ENCODE results near the gene TCF7L1.
"Not testable (repeated sequence)": the region's sequence is repeated elsewhere in the genome, so short reads cannot be mapped to it uniquely, and the experiment has no call there.

Gene TCF7L1

DNA sequence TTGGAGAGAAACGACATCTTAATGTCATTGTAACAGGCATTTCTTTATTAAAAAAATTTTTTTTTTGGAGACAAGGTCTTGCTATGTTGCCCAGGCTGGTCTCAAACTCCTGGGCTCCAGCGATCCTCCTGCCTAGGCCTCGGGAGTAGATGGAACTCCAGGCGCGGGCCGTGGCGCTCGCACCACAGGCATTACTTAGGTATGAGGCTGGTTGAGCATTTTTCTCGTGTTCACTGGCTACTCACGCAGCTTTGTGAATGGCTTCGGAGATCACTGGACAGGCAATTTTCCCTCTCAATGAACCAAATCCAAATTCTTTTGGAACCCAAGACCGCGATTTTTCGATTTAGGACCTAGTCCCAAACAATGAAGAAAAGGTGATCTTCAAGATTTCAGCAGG, 795 bp upstream of the TCF7L1 start:
- DNase-seq: no peak

- DNase-seq: peak; percentile 59
These were observed 611 bp downstream of the TCF7L1 start for GRCh38 chr2:85133751-85134254.

- DNase-seq: peak; percentile 80
These were observed 1.2 kb downstream of the TCF7L1 start for GRCh38 chr2:85134255-85134895.

DNA sequence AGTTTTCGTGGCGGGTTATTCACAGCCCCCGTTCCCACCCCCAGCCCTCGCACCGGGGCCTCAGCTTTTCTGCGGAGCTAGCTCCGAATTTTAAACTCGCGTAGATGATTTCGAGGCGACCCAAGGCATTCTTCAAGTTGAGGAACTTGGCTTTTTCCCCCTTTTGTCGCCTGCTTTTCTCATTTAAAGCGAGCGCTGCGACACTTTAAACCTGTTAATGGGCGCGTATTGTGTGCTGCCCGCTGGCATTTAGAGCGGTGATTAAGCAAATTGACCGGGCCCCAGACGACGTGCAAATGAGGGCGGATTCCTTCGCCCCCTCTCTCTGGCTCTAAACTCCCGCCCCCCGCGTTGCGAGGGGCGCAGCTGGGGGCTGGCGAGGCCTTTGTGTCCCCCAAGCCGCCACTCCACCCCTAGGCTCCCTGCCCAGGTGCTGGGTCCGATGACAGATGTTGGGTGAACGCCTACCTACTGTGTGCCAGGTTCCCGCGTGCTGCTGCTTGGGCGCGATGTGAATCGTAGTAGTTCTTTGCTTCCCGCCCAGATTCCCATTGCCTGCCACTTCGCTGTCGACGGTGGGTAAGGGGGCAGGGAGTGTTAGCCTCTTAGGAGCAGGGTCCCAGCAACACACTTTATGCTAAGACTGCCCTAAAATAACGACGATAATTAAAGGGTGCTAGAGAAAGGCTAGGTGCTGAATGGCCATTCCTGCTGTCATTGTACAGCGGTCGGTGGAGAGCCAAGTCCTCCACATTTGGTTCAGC, 1.9 kb downstream of the TCF7L1 start:
- peak; percentile 51 for DNase-seq

DNA sequence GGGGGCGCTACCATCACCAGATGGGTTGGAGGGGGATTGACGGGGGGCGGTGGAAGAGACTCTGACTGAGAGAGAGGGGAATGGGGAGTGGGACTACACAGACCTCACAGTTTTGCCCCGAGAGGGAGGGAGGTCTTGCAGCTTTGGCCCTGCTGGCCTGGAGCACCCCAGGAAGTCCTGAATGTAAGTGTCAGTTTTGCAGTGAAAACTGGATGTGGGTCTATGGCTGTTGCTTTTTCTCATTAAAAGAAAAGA, 2.4 kb downstream of the TCF7L1 start:
- DNase-seq: no peak

GRCh38 chr2:85137156-85137555, 4.0 kb downstream of the TCF7L1 start:
- no peak for DNase-seq

GRCh38 chr2:85143463-85144082, 10.4 kb downstream of the TCF7L1 start:
- DNase-seq: no peak

- no peak for DNase-seq
These were observed 12.1 kb downstream of the TCF7L1 start for GRCh38 chr2:85145116-85145820.

GRCh38 chr2:85148190-85148589, 15.0 kb downstream of the TCF7L1 start:
- no peak for DNase-seq

- DNase-seq: no peak
These were observed 17.8 kb downstream of the TCF7L1 start for GRCh38 chr2:85151026-85151425.

DNA sequence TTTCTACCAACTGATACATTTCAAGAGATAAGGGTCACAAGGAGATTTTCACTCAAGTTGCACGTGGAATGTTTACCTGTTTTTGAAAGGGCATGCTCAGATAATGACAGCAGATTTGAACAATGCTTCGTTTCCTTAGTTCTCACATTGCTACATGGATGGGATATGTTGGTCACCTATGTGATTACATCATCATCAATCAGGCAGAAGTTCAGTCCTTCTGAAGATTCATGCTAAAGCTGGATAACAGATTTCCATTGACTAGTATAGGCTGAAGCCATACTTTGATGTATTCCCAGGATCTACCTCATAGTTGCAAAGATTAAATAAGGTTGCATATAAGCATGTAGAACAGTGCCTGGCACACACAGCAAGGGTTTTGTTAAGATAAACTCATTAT, 19.7 kb downstream of the TCF7L1 start:
- DNase-seq: no peak

GRCh38 chr2:85154048-85154753, 21.0 kb downstream of the TCF7L1 start:
- no peak for DNase-seq

DNA sequence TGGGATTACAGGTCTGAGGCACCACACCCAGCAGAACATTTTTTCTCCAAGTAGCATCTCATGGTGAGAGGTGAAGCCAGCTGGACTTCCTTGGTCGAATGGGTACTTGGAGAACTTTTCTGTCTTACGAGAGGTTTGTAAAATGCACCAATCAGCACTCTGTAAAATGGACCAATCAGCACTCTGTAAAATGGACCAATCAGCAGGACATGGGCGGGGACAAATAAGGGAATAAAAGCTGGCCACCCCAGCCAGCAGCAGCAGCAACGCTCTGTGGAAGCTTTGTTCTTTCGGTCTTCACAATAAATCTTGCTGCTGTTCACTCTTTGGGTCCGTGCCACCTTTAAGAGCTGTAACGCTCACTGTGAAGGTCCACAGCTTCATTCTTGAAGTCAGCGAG, 21.9 kb downstream of the TCF7L1 start:
- DNase-seq: not testable (repeated sequence)

GRCh38 chr2:85156153-85156552, 23.0 kb downstream of the TCF7L1 start:
- peak; percentile 62 for DNase-seq

- no peak for DNase-seq
These were observed 23.4 kb downstream of the TCF7L1 start for GRCh38 chr2:85156619-85157018.

- DNase-seq: no peak
These were observed 24.2 kb downstream of the TCF7L1 start for GRCh38 chr2:85157345-85157744.

DNA sequence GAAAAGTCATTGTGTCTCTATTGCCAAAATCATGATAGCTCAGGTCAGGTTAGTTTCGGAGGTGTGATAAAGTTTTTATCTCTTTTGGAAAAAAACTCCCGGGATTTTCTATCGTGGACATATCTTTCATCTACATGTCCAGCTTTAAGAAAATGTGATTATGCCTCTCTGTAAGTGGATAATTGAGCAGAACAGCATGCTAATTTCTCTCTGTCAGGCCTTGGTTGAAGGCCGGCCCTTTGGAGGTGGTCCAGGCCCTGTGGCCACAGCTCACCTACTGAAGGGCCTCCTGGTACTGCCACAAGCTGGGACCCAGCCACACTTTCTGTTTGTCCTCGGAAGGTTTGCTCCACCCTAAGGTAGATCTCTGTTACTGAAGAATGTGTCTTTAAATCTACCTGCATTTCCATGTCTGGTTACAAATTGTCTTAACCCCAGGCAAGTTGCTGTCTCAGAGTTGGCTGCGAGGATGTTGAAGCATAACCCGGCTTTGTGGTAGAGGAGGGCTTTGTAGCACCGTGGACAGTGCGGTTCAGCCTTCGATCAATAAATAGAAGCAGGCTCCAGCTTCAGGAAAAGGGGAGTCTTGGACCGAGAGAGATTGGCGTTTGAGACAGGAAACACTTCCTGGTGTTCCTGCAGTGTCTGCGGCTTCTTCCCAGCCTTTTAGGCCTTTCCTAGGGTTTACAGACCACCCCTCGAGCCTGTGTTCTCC, 25.5 kb downstream of the TCF7L1 start:
- no peak for DNase-seq

DNA sequence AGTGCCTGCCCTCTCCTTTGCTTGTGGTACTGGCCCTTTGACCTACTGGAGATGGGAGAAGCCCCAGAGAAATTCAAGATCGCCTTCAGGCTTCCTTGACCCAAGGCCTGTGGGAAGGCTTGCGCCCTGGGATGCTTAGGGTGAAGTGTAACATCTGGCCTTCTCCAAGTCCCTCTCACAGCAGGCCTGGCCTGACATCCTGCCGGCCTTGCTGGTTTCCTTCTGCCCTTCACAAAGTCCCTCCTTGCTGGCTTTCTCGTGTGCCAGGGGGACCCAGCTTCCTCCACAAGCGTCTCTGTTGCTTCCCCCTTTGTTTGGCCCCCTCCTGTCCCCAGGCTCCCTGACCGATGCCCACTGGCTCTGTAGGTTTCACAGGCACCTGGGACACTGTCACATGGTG, 26.4 kb downstream of the TCF7L1 start:
- DNase-seq: no peak

GRCh38 chr2:85160966-85161960, 28.1 kb downstream of the TCF7L1 start:
- DNase-seq: peak; percentile 52

- DNase-seq: peak; percentile 52
These were observed 29.6 kb downstream of the TCF7L1 start for GRCh38 chr2:85162746-85163301.

- DNase-seq: no peak
These were observed 30.5 kb downstream of the TCF7L1 start for GRCh38 chr2:85163675-85164074.

Data from femur (tissue), 1 donor.